Measurements from ENCODE around the gene DYTN.

DYTN gene

DNA sequence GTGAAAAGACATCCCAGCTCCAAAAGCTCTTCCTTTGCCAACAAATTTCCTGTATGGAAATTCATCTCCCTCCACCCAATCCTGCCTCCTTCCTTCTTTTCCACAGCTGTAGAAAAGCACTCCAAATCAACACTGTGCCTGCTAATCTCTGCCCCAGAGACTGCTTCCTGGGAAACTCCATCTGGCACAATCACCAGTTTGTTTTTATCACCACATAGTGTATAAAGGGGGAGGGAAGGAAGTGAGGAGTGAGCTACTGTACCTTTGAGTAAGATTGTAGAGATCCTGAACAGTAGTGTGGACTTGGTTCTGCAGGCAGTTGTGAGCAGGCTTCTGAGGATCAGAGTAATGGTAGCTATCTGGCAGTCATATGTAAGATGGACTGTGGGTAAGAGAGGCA is 90.6 kb downstream of the DYTN start:
- no peak overlapping the region for H3K4me3 ChIP-seq (ENCODE audit: low read depth, low read length)
- no peak for DNase-seq (ENCODE audit: low read depth)

DNA sequence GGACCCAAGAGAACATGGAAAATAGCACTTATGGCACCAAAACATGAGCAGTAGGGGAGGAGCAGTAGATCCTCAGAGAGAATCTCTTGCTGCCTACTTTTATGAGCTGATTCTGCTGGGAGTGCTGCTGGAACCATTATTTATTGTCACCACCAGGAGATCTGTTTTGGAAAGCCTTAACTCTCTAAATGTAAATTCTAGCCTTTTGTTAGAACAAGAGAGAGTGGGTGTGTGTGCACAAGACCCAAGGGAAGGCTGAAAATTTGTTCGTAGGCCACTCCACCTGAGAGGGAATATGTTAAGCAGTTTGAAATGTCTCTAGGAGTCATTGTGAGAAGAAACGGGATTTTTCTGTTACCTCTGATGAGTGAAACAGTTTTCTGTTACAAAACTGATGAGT is 92.1 kb downstream of the DYTN start:
- no peak overlapping the region for H3K4me3 ChIP-seq (ENCODE audit: low read depth, low read length)
- no peak for DNase-seq (ENCODE audit: low read depth)

DNA sequence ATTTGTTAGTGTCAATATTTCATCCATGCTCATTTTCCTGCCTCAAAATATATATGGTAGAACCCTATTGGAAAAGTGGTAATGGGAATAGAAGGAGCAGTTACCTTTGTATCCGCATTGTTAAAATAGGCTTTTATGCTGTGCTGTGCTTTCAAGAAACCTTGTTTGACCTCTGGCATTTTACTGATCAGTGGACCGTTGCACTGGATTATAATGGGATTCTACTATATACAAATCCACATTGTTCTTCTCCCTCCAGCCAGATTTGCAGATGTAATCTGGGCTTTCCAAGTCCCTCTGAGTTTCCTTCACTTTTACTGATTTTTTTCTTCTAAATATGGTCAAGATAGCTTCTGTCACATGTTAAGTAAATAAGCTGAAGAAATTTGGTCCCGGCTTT is 99.2 kb downstream of the DYTN start:
- no peak overlapping the region for H3K4me3 ChIP-seq (ENCODE audit: low read depth, low read length)
- DNase-seq (ENCODE audit: low read depth), result no peak

DNA sequence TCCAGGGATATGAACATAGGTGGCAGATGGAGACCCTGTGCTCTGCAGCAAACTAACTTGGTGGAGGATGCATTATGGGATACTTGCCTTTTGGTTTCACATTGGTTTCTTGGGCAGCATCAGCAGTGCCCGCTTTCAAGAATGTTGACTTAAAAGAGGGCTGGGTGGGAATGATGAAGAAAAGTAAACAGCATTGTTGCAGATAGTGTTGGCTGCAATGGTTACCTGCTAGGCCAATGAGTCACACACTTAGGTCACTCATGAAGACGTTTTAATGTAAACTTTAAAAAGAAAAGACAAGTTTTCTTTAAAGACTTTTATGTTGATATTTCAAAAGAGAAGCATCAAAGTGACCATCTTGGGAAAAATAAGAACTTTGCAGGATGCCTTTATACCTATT is 102.0 kb downstream of the DYTN start:
- DNase-seq (ENCODE audit: low read depth), result no peak
- no peak overlapping the region for H3K4me3 ChIP-seq (ENCODE audit: low read depth, low read length)

DNA sequence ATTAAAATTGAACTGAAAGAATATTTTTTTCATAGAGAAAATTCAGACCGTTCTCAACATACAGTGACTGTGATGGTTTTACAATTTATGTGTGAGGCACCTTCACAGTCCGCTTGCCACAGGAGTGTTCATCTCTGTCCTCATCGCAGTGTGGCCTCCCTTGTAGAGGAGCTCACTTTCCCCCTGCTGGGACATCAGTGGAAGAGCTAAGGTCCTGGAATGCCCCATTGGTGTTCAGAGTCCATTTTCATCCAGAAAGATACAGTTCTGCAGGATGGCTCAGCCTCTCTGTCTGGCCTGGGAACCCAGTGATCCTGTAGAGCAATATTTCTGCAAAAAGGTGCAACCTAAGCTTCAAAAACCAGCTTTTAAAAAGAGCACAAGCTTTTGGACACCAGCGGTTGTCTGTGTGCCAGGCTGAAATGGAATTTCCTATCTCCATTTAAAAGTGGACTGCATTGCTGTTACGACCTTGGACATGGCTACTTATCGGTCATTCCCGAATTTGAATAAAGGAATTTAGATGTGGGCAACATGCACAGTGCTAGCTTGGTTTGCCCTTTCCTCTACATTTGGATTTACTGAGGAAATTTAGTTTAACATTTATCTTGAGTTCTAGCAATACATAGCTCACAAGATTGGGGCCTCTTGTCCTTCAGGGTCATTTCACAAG is 102.6 kb downstream of the DYTN start:
- no peak overlapping the region for H3K4me3 ChIP-seq (ENCODE audit: low read depth, low read length)
- DNase-seq (ENCODE audit: low read depth), result no peak

- DNase-seq (ENCODE audit: low read depth), result no peak
- no peak overlapping the region for H3K4me3 ChIP-seq (ENCODE audit: low read depth, low read length)
Observed at GRCh38 chr2:206614811-206615210, 103.4 kb downstream of the DYTN start.

DNA sequence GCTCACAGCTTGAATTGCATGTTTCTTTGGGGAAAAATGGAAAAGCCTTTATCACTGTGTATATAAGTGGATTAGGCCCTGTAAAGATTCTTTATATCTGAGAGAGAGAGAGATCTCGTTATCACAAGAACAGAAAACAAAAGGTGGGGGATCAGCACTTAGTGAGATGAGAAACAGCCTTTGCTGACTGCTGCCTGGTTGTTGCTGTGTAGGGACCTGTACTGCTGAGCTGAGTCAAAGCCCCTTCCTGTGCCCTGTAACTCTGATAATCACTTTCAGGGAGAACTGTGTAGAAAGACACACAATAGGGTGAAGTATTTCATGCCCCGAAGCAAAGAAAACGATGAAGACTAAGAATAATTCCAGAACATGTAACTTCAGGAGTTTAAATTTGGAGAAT is 106.5 kb downstream of the DYTN start:
- no peak for DNase-seq (ENCODE audit: low read depth)
- no peak overlapping the region for H3K4me3 ChIP-seq (ENCODE audit: low read depth, low read length)

GRCh38 chr2:206611191-206611590 is 107.0 kb downstream of the DYTN start:
- no peak for DNase-seq (ENCODE audit: low read depth)
- H3K4me3 ChIP-seq (ENCODE audit: low read depth, low read length), result no peak overlapping the region

GRCh38 chr2:206610451-206610850 is 107.7 kb downstream of the DYTN start:
- no peak for DNase-seq (ENCODE audit: low read depth)
- no peak overlapping the region for H3K4me3 ChIP-seq (ENCODE audit: low read depth, low read length)

DNA sequence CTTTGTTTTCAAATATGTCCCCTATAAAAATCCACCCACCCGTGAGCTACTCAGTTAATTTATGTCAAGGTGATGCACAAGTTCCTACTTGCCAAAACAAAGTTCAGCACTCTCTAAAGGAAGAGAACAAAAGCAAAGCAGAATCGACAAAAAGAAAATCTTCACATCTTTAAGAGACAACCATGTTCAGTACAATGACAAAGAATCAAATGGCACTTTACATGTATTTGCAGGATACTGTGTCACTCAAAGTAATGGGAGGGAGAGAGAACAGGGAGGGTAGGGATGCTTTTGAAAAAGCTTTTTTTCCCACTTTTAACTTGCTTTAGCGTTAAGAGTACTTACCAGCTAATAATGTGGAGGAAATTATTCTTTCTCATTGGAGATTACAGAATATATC is 115.0 kb downstream of the DYTN start:
- no peak for DNase-seq (ENCODE audit: low read depth)
- no peak overlapping the region for H3K4me3 ChIP-seq (ENCODE audit: low read depth, low read length)

All from skeletal muscle cell (primary cell).